Astrocyte of the cerebellum (primary cell): ENCODE results near the gene PPFIA1.

Source experiments
- DNase-seq: peaks from one replicate; pipeline ENCODE4 v3.0.0-alpha.2; 2011; ENCODE audit warnings: low read depth
- H3K4me3 ChIP-seq: 2 replicates; pipeline ENCODE4 v1.5.1; 2011; ENCODE audit warnings: mild to moderate bottlenecking, low read depth, low read length, moderate library complexity
- in situ Hi-C: cut with HindIII; loops from 2 replicates; pipeline ENCODE4 v1.10.0; 2017; ENCODE audit warnings: low sequenced_read_pairs
- TF ChIP-seq, protein P1 (sequence below): IDR thresholded peaks from 2 replicates; pipeline ENCODE4 v1.5.1; 2012; ENCODE audit warnings: low read length, low read depth, moderate library complexity, mild to moderate bottlenecking; ENCODE audit errors: missing control alignments

The PPFIA1 gene

GRCh38 chr11:70307176-70307575 lies 36.7 kb downstream of the PPFIA1 start:
- in situ Hi-C loops, result no loop called here
- no peak for DNase-seq
- TF ChIP-seq, protein P1, sequence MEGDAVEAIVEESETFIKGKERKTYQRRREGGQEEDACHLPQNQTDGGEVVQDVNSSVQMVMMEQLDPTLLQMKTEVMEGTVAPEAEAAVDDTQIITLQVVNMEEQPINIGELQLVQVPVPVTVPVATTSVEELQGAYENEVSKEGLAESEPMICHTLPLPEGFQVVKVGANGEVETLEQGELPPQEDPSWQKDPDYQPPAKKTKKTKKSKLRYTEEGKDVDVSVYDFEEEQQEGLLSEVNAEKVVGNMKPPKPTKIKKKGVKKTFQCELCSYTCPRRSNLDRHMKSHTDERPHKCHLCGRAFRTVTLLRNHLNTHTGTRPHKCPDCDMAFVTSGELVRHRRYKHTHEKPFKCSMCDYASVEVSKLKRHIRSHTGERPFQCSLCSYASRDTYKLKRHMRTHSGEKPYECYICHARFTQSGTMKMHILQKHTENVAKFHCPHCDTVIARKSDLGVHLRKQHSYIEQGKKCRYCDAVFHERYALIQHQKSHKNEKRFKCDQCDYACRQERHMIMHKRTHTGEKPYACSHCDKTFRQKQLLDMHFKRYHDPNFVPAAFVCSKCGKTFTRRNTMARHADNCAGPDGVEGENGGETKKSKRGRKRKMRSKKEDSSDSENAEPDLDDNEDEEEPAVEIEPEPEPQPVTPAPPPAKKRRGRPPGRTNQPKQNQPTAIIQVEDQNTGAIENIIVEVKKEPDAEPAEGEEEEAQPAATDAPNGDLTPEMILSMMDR, result no peak
- no peak overlapping the region for H3K4me3 ChIP-seq

DNA sequence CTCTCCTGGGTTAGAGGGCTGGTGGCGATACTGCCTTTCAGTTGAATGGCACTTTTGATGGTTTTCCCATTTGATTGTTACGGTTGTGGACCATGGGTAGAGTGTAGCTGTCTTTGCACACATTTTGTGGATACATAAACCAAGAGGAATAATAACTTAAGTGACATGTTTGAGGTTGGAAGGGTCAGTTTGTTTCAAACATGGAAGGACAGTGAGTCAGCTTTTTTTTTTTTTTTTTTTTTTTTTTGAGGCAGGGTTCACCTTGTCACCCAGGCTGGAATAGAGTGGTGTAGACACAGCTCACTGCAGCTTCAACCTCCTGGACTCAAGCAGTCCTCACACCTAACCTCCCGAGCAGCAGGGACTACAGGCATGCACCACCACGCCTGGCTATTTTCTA lies 41.1 kb downstream of the PPFIA1 start:
- DNase-seq, result no peak
- TF ChIP-seq, protein P1, result no peak
- in situ Hi-C loops, result no loop called here
- no peak overlapping the region for H3K4me3 ChIP-seq

DNA sequence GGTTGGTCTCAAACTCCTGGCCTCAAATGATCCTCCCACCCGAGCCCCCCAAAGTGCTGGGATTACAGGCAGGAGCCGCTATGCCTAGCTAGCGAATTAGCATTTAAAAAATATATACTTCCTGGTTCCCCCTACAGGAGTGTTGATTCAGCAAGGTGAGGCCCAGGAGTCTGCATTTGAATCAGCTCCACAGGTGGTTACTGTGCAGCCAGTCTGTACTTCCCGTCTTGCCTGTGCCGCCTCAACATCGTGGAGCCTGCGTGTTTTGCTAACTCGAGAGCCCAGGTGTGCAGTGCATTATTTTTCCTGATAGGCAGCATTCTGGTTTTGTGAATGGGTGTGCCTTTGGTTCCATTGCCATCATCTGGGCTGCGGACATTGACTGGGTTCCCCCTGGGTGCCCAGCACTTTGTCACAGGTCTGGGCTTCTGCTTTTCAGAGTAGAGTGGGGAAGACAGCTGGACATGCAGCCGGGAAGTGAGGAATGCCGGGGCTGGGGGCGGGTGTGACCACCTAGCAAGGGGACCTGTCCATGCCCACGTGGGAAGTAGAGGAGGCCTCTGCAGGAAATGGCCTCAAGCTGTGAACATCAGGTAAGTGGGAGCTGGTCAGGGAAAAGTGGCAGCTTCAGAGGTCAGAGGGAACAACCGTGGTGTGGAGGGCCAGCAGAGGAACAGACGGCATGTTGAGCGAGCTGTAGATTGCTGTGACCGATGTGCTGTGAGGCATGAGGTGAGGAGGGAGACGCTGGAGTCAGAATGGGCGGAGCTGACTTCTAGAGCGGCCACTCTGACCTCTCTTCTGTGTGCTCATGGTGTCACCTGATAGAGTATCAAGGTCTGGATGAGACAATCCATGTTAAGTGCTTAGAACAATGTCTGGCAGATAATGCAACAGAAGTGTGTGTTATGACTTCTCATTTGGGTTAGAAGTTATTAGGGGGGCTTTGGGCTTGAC lies 42.2 kb downstream of the PPFIA1 start:
- H3K4me3 ChIP-seq, result no peak overlapping the region
- TF ChIP-seq, protein P1, result no peak
- in situ Hi-C loops, result no loop called here
- no peak for DNase-seq

DNA sequence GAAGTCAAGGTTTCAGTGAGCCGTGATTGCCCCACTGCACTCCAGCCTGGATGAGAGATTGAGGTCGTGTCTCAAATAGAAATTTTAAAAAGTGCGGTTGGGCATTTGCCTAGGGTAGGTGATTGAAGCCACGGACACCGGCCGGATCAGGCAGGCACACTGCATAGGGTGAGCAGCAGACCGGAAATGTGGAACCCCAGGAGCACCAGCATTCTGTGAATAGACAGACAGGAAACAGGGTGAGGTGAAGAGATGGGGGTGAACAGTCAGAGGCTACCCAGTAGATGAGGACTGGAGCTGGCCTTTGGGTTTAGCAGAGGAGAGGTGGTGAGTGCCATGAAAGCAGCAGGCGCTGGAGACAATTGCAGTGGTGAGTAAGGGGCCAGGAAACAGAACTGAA lies 43.5 kb downstream of the PPFIA1 start:
- TF ChIP-seq, protein P1, result no peak
- DNase-seq, result no peak
- no peak overlapping the region for H3K4me3 ChIP-seq
- in situ Hi-C loops, result no loop called here

- in situ Hi-C loops, result no loop called here
- no peak for DNase-seq
- H3K4me3 ChIP-seq, result no peak overlapping the region
- TF ChIP-seq, protein P1, result no peak
Measured at GRCh38 chr11:70314730-70315129, 44.2 kb downstream of the PPFIA1 start.

- TF ChIP-seq, protein P1, result no peak
- no peak for DNase-seq
- in situ Hi-C loops, result no loop called here
- no peak overlapping the region for H3K4me3 ChIP-seq
Measured at GRCh38 chr11:70315716-70316115, 45.2 kb downstream of the PPFIA1 start.
